B cell (primary cell): ENCODE results near the gene ANGPTL8.

Source experiments
- EZH2 ChIP-seq: IDR thresholded peaks from 2 replicates; pipeline ENCODE4 v1.6.1; 2012; ENCODE audit warnings: borderline replicate concordance, low read depth, mild to moderate bottlenecking, moderate library complexity, low read length; ENCODE audit not compliant: insufficient read depth, poor library complexity, severe bottlenecking
- TF ChIP-seq, protein P1 (sequence below): fragments of 200-600 bp; IDR thresholded peaks from one replicate; pipeline ENCODE4 v1.8.0; 2022; ENCODE audit warnings: antibody characterized with exemption, mild to moderate bottlenecking

DNA sequence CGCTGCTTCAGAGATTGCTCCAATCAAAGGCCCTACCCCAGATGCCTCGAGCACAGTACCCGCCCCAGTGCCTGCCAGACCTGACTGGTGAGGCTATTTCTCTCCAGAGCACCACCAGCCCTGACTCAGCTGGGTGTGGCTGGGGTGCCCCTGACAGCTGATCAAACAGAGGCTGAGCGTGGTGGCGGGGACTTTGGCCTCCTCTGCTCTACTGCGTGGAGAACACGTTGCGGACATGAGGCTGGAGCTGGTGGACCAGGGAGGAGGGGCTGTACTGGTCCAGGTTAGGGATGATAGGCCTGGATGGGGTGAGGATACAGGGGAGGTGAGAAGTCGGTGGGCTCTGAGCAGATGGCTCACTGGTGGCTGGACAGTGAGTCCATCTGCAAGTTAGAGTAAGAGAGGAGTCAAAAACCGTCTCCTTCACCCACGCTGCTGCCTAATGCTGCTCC lies 26.4 kb downstream of the ANGPTL8 start:
- TF ChIP-seq, protein P1, sequence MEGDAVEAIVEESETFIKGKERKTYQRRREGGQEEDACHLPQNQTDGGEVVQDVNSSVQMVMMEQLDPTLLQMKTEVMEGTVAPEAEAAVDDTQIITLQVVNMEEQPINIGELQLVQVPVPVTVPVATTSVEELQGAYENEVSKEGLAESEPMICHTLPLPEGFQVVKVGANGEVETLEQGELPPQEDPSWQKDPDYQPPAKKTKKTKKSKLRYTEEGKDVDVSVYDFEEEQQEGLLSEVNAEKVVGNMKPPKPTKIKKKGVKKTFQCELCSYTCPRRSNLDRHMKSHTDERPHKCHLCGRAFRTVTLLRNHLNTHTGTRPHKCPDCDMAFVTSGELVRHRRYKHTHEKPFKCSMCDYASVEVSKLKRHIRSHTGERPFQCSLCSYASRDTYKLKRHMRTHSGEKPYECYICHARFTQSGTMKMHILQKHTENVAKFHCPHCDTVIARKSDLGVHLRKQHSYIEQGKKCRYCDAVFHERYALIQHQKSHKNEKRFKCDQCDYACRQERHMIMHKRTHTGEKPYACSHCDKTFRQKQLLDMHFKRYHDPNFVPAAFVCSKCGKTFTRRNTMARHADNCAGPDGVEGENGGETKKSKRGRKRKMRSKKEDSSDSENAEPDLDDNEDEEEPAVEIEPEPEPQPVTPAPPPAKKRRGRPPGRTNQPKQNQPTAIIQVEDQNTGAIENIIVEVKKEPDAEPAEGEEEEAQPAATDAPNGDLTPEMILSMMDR = no peak
- TF ChIP-seq EZH2 = no peak
